CD4-positive, CD25-positive, alpha-beta regulatory T cell (primary cell): Measurements from ENCODE around the gene CABP4. TPM values are rescaled to one million over a fixed set of nuclear protein-coding genes. Genes with fewer than 3 reads are reported as not detected.

ENCODE experiments used
- ATAC-seq, 2 donors: fragments of 150-1000 bp; cut with Tn5 transposase; one replicate each; pipeline ENCODE4 v1.10.0; 2021; ENCODE audit warnings: low read depth in 2 of 2, moderate number of reproducible peaks in 2 of 2, moderate library complexity in 1 of 2
- DNase-seq, 3 donors: peaks; one replicate each; pipeline versions ENCODE4 v3.0.0 to v3.0.0-alpha.2; 2012 to 2022; ENCODE audit warnings: mixed read lengths in 1 of 3
- H3K27ac ChIP-seq: one replicate; pipeline ENCODE4 v1.7.0; 2013; ENCODE audit warnings: mild to moderate bottlenecking, low read length; ENCODE audit not compliant: insufficient read depth, poor library complexity, severe bottlenecking
- H3K27me3 ChIP-seq: one replicate; pipeline ENCODE4 v1.7.0; 2013; ENCODE audit warnings: low read length; ENCODE audit not compliant: control insufficient read depth, insufficient read depth
- H3K36me3 ChIP-seq: one replicate; pipeline ENCODE4 v1.7.0; 2013; ENCODE audit warnings: mild to moderate bottlenecking, low read length, moderate library complexity; ENCODE audit not compliant: control insufficient read depth, insufficient read depth
- H3K4me1 ChIP-seq: 2 replicates; pipeline ENCODE4 v1.7.0; 2013; ENCODE audit warnings: mild to moderate bottlenecking, low read length; ENCODE audit not compliant: insufficient read depth, control insufficient read depth, poor library complexity, severe bottlenecking
- H3K4me3 ChIP-seq: one replicate; pipeline ENCODE4 v1.7.0; 2013; ENCODE audit warnings: low read depth, mild to moderate bottlenecking, low read length, moderate library complexity
- H3K9me3 ChIP-seq, 2 experiments: 1 replicate in 1 of 2; 2 replicates in 1 of 2; pipeline ENCODE4 v1.7.0; 2013; ENCODE audit warnings: low read length in 2 of 2, mild to moderate bottlenecking in 1 of 2, moderate library complexity in 1 of 2; ENCODE audit not compliant: control insufficient read depth in 2 of 2
- H3K27ac Mint-ChIP-seq, 3 donors: one replicate each; pipeline ENCODE4 v1.8.0; 2020 to 2022; ENCODE audit warnings: mild to moderate bottlenecking in 3 of 3, mixed read lengths in 3 of 3, moderate library complexity in 2 of 3
- H3K27me3 Mint-ChIP-seq: one replicate; pipeline ENCODE4 v1.8.0; 2022; ENCODE audit warnings: mild to moderate bottlenecking, mixed read lengths
- H3K36me3 Mint-ChIP-seq: one replicate; pipeline ENCODE4 v1.8.0; 2020; ENCODE audit warnings: mixed read lengths
- H3K4me1 Mint-ChIP-seq, 4 donors: one replicate each; pipeline ENCODE4 v1.8.0; 2020 to 2022; ENCODE audit warnings: mixed read lengths in 4 of 4, mild to moderate bottlenecking in 1 of 4
- H3K4me3 Mint-ChIP-seq, 4 donors: one replicate each; pipeline ENCODE4 v1.8.0; 2020 to 2022; ENCODE audit warnings: mild to moderate bottlenecking in 4 of 4, mixed read lengths in 4 of 4, moderate library complexity in 3 of 4
- H3K9me3 Mint-ChIP-seq, 7 donors: one replicate each; pipeline ENCODE4 v1.8.0; 2020 to 2022; ENCODE audit warnings: mixed read lengths in 7 of 7, mild to moderate bottlenecking in 3 of 7, moderate library complexity in 2 of 7
- polyA plus RNA-seq, 4 donors: library from polyadenylated mRNA; unstranded; fragments of 300-500 nt; fragmentation: Illumina TruSeq; gene quantifications; one replicate each; pipeline ENCODE4 v1.2.3, GENCODE V29; 2021
- total RNA-seq: library from RNA; stranded (reverse); gene quantifications from one replicate; pipeline ENCODE4 v1.2.3, GENCODE V29; 2022

Gene CABP4
- total and polyA plus RNA-seq, 5 donors from 2014 or later, result 0.57 to 13.2 (median 0.96) TPM

DNA sequence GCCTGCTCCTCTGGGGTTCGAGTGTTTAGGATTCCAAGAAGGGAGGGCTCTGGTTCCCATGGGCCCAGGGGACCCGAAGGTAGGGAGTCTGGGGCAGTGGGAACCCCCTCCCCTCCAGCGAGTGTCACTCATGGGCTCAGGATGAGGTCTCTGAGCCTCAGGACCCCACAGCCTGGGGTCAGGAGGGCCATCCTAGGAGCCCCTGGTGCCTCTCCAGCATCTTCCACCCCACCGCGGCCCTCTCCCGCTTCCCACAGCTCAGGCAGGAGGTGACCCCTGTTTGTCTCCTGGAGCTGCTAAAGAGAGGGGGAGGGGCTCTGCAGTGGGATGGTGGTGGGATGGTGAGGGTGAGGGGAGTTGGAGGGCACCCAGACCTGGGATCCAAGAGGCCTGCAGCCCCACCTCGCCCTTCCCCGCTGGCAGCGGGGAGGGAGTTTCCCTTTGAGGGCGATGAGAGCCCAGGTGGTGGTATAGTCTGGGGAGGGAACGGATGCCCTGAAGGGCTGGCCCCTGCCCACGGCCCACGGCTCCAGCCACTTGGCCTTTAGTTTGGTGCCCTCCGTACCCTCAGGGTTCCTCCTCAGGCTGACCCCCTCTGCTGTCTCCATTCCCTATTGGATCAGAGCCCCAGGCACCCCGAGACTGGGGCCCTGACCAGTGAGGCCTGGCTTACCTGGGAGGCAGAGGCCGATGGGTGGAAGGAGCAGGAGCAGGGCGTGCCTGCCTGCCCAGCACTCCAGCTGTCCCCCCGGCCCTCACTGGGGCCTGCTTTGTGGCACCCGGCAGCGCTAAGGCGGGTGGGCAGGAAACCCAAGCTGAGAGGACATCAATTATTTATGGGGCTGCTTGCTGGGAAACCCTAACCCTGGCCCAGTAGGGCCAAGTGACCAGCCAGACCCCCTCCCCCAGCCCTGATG lies 1.1 kb upstream of the CABP4 start:
- DNase-seq, result no peak
- no peak overlapping the region for H3K4me3 ChIP-seq

GRCh38 chr11:67456068-67456705 lies 1.0 kb downstream of the CABP4 start:
- Mint-ChIP-seq H3K4me1 (peaks cover 5 to 18% (median 6%) of the 10 kb centered on the region in 4 donors), H3K27ac (no peak overlapping the region), H3K36me3 (no peaks in the 10 kb centered on the region), H3K27me3 (peaks cover 6% of the 10 kb centered on the region), H3K9me3 (peaks cover 0 to 2% (median 0%) of the 10 kb centered on the region in 7 donors), H3K4me3 (no peak overlapping the region)
- H3K4me3 ChIP-seq, result no peak overlapping the region
- no peaks in the 10 kb centered on the region for H3K9me3 ChIP-seq
- ATAC-seq (no peak), DNase-seq (no peak)
- no peaks in the 10 kb centered on the region for H3K36me3 ChIP-seq
- H3K27me3 ChIP-seq, result no peaks in the 10 kb centered on the region
- H3K4me1 ChIP-seq, result no peaks in the 10 kb centered on the region
- no peak overlapping the region for H3K27ac ChIP-seq

More for the DNA sequence above, 1.1 kb upstream of the CABP4 start:
- Histone ChIP-seq H3K9me3 (no peaks in the 10 kb centered on the region), H3K27ac (no peak overlapping the region), H3K36me3 (no peaks in the 10 kb centered on the region), H3K4me1 (peaks cover 6% of the 10 kb centered on the region), H3K27me3 (no peaks in the 10 kb centered on the region)
- H3K27me3 Mint-ChIP-seq, result peaks cover 1% of the 10 kb centered on the region
- ATAC-seq, result no peak
- H3K4me1 Mint-ChIP-seq, result peaks cover 0 to 17% (median 5%) of the 10 kb centered on the region in 4 donors
- no peaks in the 10 kb centered on the region for H3K9me3 Mint-ChIP-seq
- H3K36me3 Mint-ChIP-seq, result no peaks in the 10 kb centered on the region
- H3K4me3 Mint-ChIP-seq, result no peak overlapping the region
- no peak overlapping the region for H3K27ac Mint-ChIP-seq

DNA sequence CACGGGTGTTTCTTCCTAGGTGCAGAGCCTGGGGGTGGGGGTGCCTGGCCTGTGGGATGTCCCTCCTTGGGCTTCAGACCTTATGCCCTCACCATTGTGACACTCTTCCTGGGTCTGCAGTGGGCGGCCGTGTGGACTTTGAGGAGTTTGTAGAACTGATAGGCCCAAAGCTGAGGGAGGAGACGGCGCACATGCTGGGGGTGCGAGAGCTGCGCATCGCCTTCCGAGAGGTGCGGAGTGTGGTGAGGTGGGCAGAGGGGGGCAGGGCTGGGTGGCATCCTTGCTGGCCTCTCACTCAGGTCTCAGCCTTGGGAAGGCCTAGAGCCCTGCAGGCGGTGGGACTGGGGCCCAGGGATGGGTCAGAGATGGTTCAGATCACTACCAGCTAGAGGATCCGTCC lies 2.3 kb downstream of the CABP4 start:
- Mint-ChIP-seq H3K36me3 (no peaks in the 10 kb centered on the region), H3K27ac (no peak overlapping the region), H3K27me3 (peaks cover 6% of the 10 kb centered on the region), H3K4me1 (peaks cover 5 to 18% (median 6%) of the 10 kb centered on the region in 4 donors), H3K4me3 (no peak overlapping the region), H3K9me3 (peaks cover 0 to 2% (median 0%) of the 10 kb centered on the region in 7 donors)
- DNase-seq (no peak), ATAC-seq (no peak)
- H3K27me3 ChIP-seq, result no peaks in the 10 kb centered on the region
- no peak overlapping the region for H3K27ac ChIP-seq
- no peaks in the 10 kb centered on the region for H3K4me1 ChIP-seq
- no peaks in the 10 kb centered on the region for H3K9me3 ChIP-seq
- H3K4me3 ChIP-seq, result no peak overlapping the region
- no peaks in the 10 kb centered on the region for H3K36me3 ChIP-seq

DNA sequence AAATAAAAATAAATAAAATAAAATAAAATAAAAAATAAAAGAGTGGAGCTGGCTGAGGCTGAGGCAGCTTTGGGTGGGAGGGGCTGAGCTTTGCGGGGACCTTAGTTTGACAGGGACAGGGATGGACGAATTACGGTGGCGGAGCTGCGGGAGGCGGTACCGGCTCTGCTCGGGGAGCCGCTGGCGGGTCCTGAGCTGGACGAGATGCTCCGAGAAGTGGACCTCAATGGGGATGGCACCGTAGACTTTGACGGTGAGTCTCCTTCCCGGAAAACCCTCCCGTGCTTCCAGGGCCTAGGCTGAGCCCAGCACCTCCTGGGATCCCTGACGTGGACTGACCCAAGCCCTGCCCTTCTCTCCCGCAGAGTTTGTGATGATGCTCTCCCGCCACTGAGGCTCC lies 3.1 kb downstream of the CABP4 start:
- Histone ChIP-seq H3K27ac (no peak overlapping the region), H3K36me3 (no peaks in the 10 kb centered on the region), H3K27me3 (no peaks in the 10 kb centered on the region), H3K4me1 (no peaks in the 10 kb centered on the region), H3K9me3 (no peaks in the 10 kb centered on the region), H3K4me3 (no peak overlapping the region)
- H3K36me3 Mint-ChIP-seq, result no peaks in the 10 kb centered on the region
- peaks cover 5 to 19% (median 6%) of the 10 kb centered on the region in 4 donors for H3K4me1 Mint-ChIP-seq
- ATAC-seq (no peak), DNase-seq (no peak)
- H3K27me3 Mint-ChIP-seq, result peaks cover 6% of the 10 kb centered on the region
- no peak overlapping the region for H3K27ac Mint-ChIP-seq
- H3K9me3 Mint-ChIP-seq, result peaks cover 0 to 2% (median 0%) of the 10 kb centered on the region in 7 donors
- no peak overlapping the region for H3K4me3 Mint-ChIP-seq

DNA sequence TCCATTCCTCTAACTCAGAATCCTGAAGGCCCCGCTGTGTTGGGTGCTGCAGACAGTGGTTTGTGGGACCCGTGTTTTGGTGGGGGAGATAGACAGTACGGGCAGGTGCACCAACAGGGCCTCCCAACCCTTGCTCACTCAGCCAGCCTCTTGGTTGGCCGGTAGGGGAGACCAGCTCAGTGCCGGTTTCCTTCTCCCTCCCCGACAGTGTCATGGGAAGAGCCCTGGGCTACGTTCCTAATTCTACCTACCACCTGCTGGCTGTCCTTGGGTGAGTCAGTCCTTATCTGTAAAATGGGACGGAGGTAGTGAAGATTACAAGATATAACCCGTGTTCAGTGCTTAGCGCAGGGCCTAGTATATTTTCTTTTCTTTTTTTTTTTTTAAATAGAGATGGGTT lies 8.0 kb downstream of the CABP4 start:
- peak overlapping the region in 1 of 3 donors; percentile 52 for H3K27ac Mint-ChIP-seq
- H3K4me3 Mint-ChIP-seq, result peak overlapping the region in 2 of 4 donors; percentile 22 to 47
- H3K36me3 Mint-ChIP-seq, result no peaks in the 10 kb centered on the region
- no peak overlapping the region for H3K4me3 ChIP-seq
- H3K4me1 ChIP-seq, result peaks cover 40% of the 10 kb centered on the region
- ATAC-seq (no peak), DNase-seq (no peak)
- H3K9me3 Mint-ChIP-seq, result peaks cover 0 to 2% (median 0%) of the 10 kb centered on the region in 7 donors
- no peaks in the 10 kb centered on the region for H3K36me3 ChIP-seq
- H3K4me1 Mint-ChIP-seq, result peaks cover 5 to 51% (median 17%) of the 10 kb centered on the region in 4 donors
- peaks cover 6% of the 10 kb centered on the region for H3K27me3 Mint-ChIP-seq
- H3K27me3 ChIP-seq, result no peaks in the 10 kb centered on the region
- no peaks in the 10 kb centered on the region for H3K9me3 ChIP-seq
- no peak overlapping the region for H3K27ac ChIP-seq

DNA sequence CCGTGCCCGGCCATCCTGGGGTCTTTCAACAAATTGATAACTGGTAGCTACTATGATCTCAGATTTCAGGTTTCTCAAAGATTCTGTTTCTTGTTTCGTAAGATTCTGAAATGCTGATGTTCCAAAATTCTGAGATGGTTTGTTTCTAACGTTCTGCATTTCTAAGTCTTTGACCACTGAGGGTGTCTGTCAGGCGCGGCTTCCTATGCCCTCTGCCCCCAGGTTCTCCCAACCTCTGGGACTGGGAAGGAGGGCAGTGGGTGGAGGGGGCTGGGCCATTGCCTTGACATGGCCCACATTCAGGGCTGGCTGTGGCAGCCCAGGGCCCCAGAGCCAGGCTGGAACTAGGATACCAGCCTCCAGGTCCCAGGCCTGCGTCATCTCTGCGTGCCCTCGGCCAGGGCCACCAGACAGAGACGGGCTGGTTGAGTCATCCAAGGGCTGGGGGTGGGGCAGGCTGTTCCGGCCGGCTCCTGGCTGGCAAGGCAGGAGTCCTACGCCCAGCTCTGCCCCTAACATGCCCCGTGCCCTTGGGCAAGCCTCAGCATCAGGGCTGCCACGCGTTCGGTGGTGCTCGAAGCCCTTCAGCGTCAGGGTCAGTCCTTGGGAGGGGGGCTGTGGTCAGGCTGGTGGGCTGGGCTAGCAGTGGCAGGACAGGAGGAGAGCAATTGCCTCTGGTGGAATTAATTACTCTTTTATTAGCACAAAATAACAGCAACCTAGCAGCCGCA lies 8.7 kb downstream of the CABP4 start:
- Mint-ChIP-seq H3K4me3 (peak overlapping the region; percentile 87 to 97 (median 92)), H3K4me1 (peaks cover 5 to 54% (median 17%) of the 10 kb centered on the region in 4 donors), H3K36me3 (no peaks in the 10 kb centered on the region), H3K27me3 (peaks cover 6% of the 10 kb centered on the region), H3K9me3 (peaks cover 0 to 2% (median 0%) of the 10 kb centered on the region in 7 donors), H3K27ac (peak overlapping the region in 2 of 3 donors; percentile 91 to 93)
- Histone ChIP-seq H3K4me3 (no peak overlapping the region), H3K27me3 (no peaks in the 10 kb centered on the region), H3K9me3 (no peaks in the 10 kb centered on the region), H3K27ac (peak overlapping the region; percentile 92), H3K4me1 (peaks cover 45% of the 10 kb centered on the region), H3K36me3 (no peaks in the 10 kb centered on the region)
- DNase-seq, result no peak
- no peak for ATAC-seq

GRCh38 chr11:67464411-67465188 lies 9.4 kb downstream of the CABP4 start:
- no peaks in the 10 kb centered on the region for H3K9me3 ChIP-seq
- DNase-seq (peak; percentile 91 to 94 (median 93)), ATAC-seq (peak; percentile 80 to 82)
- Mint-ChIP-seq H3K27ac (peak overlapping the region; percentile 91 to 96 (median 93)), H3K4me1 (peaks cover 5 to 55% (median 18%) of the 10 kb centered on the region in 4 donors), H3K36me3 (no peaks in the 10 kb centered on the region), H3K27me3 (peaks cover under 1% of the 10 kb centered on the region), H3K4me3 (peak overlapping the region; percentile 87 to 97 (median 92)), H3K9me3 (peaks cover 0 to 2% (median 0%) of the 10 kb centered on the region in 7 donors)
- no peaks in the 10 kb centered on the region for H3K27me3 ChIP-seq
- peak overlapping the region; percentile 77 for H3K4me3 ChIP-seq
- H3K36me3 ChIP-seq, result no peaks in the 10 kb centered on the region
- peaks cover 48% of the 10 kb centered on the region for H3K4me1 ChIP-seq
- H3K27ac ChIP-seq, result peak overlapping the region; percentile 92
